Brain microvascular endothelial cell (primary cell): ENCODE data around the gene CENPP.

Experiments used
- DNase-seq: peaks from one replicate; pipeline ENCODE4 v3.0.0-alpha.2; 2020
- H3K27ac ChIP-seq: fragments of 250-450 bp; sonication (Bioruptor Pico); 2 replicates; pipeline ENCODE4 v1.5.1; 2020; ENCODE audit warnings: mild to moderate bottlenecking, moderate library complexity
- H3K27me3 ChIP-seq: fragments of 250-450 bp; sonication (Bioruptor Pico); replicated peaks from 2 replicates; pipeline ENCODE4 v1.5.1; 2020; ENCODE audit warnings: mild to moderate bottlenecking
- H3K36me3 ChIP-seq: fragments of 250-450 bp; sonication (Bioruptor Pico); replicated peaks from 2 replicates; pipeline ENCODE4 v1.5.1; 2020; ENCODE audit warnings: mild to moderate bottlenecking
- H3K4me3 ChIP-seq: 2 replicates; pipeline ENCODE4 v1.5.1; 2011; ENCODE audit warnings: low read depth, mild to moderate bottlenecking, control low read depth, low read length, moderate library complexity
- CTCF ChIP-seq: IDR thresholded peaks from 2 replicates; pipeline ENCODE4 v1.5.1; 2011; ENCODE audit warnings: low read depth, mild to moderate bottlenecking, moderate library complexity, low read length, control low read depth, inconsistent platforms; ENCODE audit errors: missing control alignments
- in situ Hi-C: cut with HindIII; loops from 2 replicates; pipeline ENCODE4 v1.10.0; 2017; ENCODE audit warnings: low sequenced_read_pairs, low pct_ligation_motif_present

Gene CENPP

GRCh38 chr9:92558612-92559374 lies 233.0 kb downstream of the CENPP start:
- Histone ChIP-seq H3K4me3 (no peak overlapping the region), H3K27ac (no peak overlapping the region), H3K36me3 (no peaks in the 10 kb centered on the region), H3K27me3 (no peaks in the 10 kb centered on the region)
- no peak for DNase-seq
- in situ Hi-C loops: no loop called here
- TF ChIP-seq CTCF: no peak

GRCh38 chr9:92561374-92562330 lies 235.9 kb downstream of the CENPP start:
- Histone ChIP-seq H3K4me3 (no peak overlapping the region), H3K36me3 (no peaks in the 10 kb centered on the region), H3K27me3 (no peaks in the 10 kb centered on the region), H3K27ac (no peak overlapping the region)
- no peak for DNase-seq
- in situ Hi-C loops: no loop called here
- no peak for TF ChIP-seq CTCF

GRCh38 chr9:92562461-92562967 lies 236.8 kb downstream of the CENPP start:
- TF ChIP-seq CTCF: no peak

GRCh38 chr9:92563116-92564100 lies 237.7 kb downstream of the CENPP start:
- in situ Hi-C loops: no loop called here

More at GRCh38 chr9:92562461-92562967, 236.8 kb downstream of the CENPP start:
- no peak overlapping the region for H3K27ac ChIP-seq
- H3K27me3 ChIP-seq: no peaks in the 10 kb centered on the region
- no peak overlapping the region for H3K4me3 ChIP-seq
- in situ Hi-C loops: no loop called here
- DNase-seq: no peak
- no peaks in the 10 kb centered on the region for H3K36me3 ChIP-seq

More at GRCh38 chr9:92563116-92564100, 237.7 kb downstream of the CENPP start:
- no peaks in the 10 kb centered on the region for H3K36me3 ChIP-seq
- H3K27me3 ChIP-seq: no peaks in the 10 kb centered on the region
- no peak for DNase-seq
- no peak for TF ChIP-seq CTCF
- H3K27ac ChIP-seq: no peak overlapping the region
- H3K4me3 ChIP-seq: no peak overlapping the region
